ENCODE data around the gene DENND5B.
"Not testable (repeated sequence)": the region's sequence is repeated elsewhere in the genome, so short reads cannot be mapped to it uniquely, and the experiment has no call there.

DNA sequence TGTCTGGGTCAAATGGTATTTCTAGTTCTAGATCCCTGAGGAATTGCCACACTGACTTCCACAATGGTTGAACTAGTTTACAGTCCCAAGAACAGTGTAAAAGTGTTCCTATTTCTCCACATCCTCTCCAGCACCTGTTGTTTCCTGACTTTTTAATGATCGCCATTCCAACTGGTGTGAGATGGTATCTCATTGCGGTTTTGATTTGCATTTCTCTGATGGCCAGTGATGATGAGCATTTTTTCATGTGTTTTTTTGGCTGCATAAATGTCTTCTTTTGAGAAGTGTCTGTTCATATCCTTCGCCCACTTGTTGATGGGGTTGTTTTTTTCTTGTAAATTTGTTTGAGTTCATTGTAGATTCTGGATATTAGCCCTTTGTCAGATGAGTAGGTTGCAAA, 40.3 kb downstream of the DENND5B start:
- not testable (repeated sequence) for TF ChIP-seq ZNF133 (tag by site-specific recombination; IDR thresholded peaks at IDR 0.05); BCL11A (tag by site-specific recombination; IDR thresholded peaks at IDR 0.05; ENCODE audit: low read depth)

All from HEK293 (cell line).